Duodenal mucosa (tissue), 2 donors: ENCODE data around the gene BCAP31.

ENCODE experiments used
- H3K27ac ChIP-seq: one replicate; pipeline ENCODE4 v1.7.0; 2013; ENCODE audit warnings: low read depth, low read length
- H3K27me3 ChIP-seq, 2 donors: one replicate each; pipeline ENCODE4 v1.7.0; 2013; ENCODE audit warnings: low read length in 2 of 2, control low read depth in 1 of 2; ENCODE audit not compliant: insufficient read depth in 2 of 2, control insufficient read depth in 1 of 2
- H3K36me3 ChIP-seq, 2 donors: one replicate each; pipeline ENCODE4 v1.7.0; 2013; ENCODE audit warnings: low read length in 2 of 2, control low read depth in 1 of 2; ENCODE audit not compliant: insufficient read depth in 2 of 2, control insufficient read depth in 1 of 2
- H3K4me1 ChIP-seq, 2 donors: one replicate each; pipeline ENCODE4 v1.7.0; 2013; ENCODE audit warnings: low read length in 2 of 2, control low read depth in 1 of 2; ENCODE audit not compliant: insufficient read depth in 2 of 2, control insufficient read depth in 1 of 2
- H3K4me3 ChIP-seq, 2 donors: one replicate each; pipeline ENCODE4 v1.7.0; 2013; ENCODE audit warnings: low read length in 2 of 2, low read depth in 1 of 2
- H3K9ac ChIP-seq, 2 donors: one replicate each; pipeline ENCODE4 v1.7.0; 2013; ENCODE audit warnings: low read length in 2 of 2, low read depth in 1 of 2
- H3K9me3 ChIP-seq, 2 donors: one replicate each; pipeline ENCODE4 v1.7.0; 2013; ENCODE audit warnings: low read length in 2 of 2, control low read depth in 1 of 2; ENCODE audit not compliant: control insufficient read depth in 1 of 2

The BCAP31 gene

DNA sequence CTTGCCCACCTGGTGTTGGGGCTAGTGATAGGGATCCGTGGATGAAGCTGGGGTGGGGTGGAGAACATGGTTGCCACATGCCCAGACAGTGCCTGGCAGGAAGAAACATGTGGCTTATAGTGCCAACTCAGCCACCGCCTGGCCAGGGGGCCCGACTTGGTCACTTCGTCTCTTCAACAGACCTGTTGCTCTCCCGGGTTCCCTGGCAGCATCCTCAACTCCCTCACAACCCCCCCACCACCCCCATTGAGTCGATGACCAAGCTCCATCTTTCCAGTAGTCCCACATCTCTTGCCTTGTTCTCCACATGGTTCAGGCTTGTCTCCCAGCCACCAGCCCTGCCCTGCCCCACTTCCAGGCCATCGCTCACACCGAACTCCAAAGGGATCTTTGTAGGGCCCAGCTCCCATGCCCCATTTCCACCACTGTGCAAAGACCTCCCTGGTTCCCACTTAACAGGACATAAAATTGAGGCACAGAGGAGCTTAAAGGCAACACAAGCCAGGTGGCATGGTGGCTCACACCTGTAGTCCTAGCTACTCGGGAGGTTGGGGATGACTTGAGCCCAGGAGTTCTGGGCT, 58.4 kb downstream of the BCAP31 start:
- no peaks in the 10 kb centered on the region for H3K4me1 ChIP-seq
- no peaks in the 10 kb centered on the region for H3K36me3 ChIP-seq
- H3K27me3 ChIP-seq, result peaks cover 3 to 4% of the 10 kb centered on the region in 2 donors
- no peak overlapping the region for H3K4me3 ChIP-seq
- no peak overlapping the region for H3K27ac ChIP-seq
- no peak overlapping the region for H3K9ac ChIP-seq
- no peaks in the 10 kb centered on the region for H3K9me3 ChIP-seq

DNA sequence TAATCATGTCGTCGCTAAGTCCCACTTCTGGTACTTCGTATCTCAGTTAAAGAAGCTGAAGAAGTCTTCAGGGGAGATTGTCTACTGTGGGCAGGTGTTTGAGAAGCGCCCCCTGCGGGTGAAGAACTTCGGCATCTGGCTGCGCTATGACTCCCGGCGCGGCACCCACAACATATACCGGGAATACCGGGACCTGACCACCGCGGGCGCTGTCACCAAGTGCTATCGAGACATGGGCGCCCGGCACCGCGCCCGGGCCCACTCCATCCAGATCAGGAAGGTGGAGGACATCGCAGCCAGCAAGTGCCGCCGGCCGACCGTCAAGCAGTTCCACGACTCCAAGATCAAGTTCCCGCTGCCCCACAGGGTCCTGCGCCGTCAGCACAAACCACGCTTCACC, 61.9 kb downstream of the BCAP31 start:
- Histone ChIP-seq H3K9me3 (no peaks in the 10 kb centered on the region), H3K27ac (no peak overlapping the region), H3K4me3 (no peak overlapping the region), H3K9ac (no peak overlapping the region), H3K27me3 (peaks cover 0 to 4% of the 10 kb centered on the region in 2 donors), H3K4me1 (no peaks in the 10 kb centered on the region), H3K36me3 (no peaks in the 10 kb centered on the region)

DNA sequence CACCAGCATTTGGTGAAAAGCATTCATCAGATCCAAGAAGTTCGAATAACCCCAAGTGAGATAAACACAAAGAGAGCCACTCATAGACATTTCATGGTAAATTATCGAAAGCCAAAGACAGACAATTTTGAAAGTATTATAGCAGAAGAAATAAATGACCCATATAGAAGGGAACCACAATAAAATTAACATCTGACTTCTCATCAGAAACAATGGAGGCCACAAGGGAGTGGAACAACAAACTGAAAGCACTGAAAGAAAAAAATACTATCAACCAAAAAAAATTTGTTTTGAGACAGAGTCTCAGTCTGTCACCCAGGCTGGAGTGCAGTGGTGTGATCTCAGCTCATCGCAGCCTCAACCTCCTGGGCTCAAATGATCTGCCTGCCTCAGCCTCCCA, 64.9 kb downstream of the BCAP31 start:
- H3K27ac ChIP-seq, result no peak overlapping the region
- H3K9me3 ChIP-seq, result no peaks in the 10 kb centered on the region
- no peaks in the 10 kb centered on the region for H3K36me3 ChIP-seq
- no peak overlapping the region for H3K4me3 ChIP-seq
- no peaks in the 10 kb centered on the region for H3K4me1 ChIP-seq
- H3K9ac ChIP-seq, result no peak overlapping the region
- peaks cover 0 to 4% of the 10 kb centered on the region in 2 donors for H3K27me3 ChIP-seq

DNA sequence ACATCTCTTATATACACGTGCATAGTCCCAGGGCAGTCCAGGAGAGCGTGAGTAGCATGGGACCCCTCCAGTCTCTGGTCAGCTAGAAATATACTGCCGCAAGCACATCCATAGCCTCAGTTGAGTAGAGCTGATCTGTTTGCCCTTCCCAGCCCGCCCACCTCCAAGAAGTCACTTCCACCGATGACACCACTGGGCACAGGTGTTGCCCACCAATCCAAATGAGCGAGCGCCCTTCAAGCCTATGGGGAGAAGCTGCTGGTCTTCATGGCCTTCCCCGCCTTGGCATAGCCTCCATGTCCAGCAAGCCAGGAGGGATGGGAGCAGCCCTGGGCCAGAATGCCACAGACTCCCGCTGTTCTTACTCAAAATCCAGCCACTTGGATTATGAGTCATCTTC, 67.0 kb downstream of the BCAP31 start:
- H3K4me1 ChIP-seq, result no peaks in the 10 kb centered on the region
- peaks cover 0 to 4% of the 10 kb centered on the region in 2 donors for H3K27me3 ChIP-seq
- no peaks in the 10 kb centered on the region for H3K9me3 ChIP-seq
- H3K36me3 ChIP-seq, result no peaks in the 10 kb centered on the region
- H3K9ac ChIP-seq, result no peak overlapping the region
- H3K4me3 ChIP-seq, result no peak overlapping the region
- H3K27ac ChIP-seq, result no peak overlapping the region

DNA sequence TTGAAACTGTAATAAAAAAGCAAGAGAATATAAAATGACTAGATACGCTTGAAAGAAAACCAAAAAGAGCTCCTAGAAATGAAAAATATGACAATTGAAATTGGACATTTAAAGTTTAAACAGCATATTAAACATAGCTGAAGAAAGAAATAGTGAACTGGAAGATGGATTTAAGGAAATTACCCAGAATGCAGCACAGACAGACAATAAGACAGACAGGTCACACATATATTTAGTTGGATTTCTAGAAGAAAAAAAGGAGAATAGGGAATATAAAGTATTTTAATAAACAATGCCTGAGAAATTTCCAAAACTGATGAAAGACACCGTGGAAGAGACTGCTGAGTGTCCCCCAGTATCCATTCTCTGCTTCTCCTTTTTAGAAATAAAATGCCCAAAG, 70.6 kb downstream of the BCAP31 start:
- H3K36me3 ChIP-seq, result no peaks in the 10 kb centered on the region
- H3K9ac ChIP-seq, result no peak overlapping the region
- peaks cover 0 to 6% of the 10 kb centered on the region in 2 donors for H3K27me3 ChIP-seq
- H3K27ac ChIP-seq, result no peak overlapping the region
- H3K4me1 ChIP-seq, result no peaks in the 10 kb centered on the region
- H3K9me3 ChIP-seq, result no peaks in the 10 kb centered on the region
- H3K4me3 ChIP-seq, result no peak overlapping the region

DNA sequence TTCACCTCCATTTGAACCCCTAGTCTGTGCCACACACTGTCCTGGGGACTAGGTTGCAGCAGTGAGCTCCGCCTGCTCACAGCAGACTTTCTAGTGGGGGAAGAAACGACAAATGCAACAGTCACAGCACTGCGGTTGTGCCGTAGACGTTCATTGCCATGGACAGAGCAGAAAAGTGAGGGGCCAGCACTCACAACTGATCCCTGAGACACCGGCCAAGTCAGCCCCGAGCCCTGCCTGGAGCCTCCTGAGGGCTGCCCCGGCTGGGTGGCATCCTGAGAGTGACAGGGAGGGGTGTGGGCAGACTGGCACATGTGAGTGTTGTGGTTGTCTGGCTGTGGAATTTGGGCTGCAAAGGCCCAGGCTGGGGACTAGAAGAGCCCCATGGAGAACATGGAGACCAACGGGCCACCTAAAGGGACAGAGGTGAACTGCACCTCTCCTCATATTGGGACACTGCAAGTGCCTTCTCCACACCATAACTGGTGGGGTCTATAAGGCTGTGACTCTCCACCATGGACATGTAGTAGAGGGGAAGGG, 72.6 kb downstream of the BCAP31 start:
- Histone ChIP-seq H3K27ac (no peak overlapping the region), H3K27me3 (peaks cover under 1 to 19% of the 10 kb centered on the region in 2 donors), H3K36me3 (no peaks in the 10 kb centered on the region), H3K4me3 (no peak overlapping the region), H3K9ac (no peak overlapping the region), H3K9me3 (no peaks in the 10 kb centered on the region), H3K4me1 (no peaks in the 10 kb centered on the region)

DNA sequence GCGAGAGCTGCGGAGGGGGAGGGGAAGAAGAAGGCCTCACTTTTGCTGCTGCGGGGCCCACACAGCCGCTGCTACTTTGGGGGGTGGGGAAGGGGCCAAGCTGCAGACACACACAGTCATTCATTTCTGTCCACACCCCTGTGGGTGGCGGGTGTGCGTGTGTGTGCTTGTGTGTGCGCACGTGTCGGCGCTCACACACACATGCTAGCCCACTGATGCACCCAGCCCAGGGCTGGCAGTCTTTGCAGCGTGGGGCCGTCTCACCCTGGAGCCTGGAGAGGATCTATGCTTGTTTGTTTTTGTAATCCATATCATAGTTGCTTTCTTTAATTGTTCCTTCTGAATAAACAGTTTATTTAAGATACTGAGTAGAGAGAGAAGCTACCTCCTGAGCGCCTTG, 73.2 kb downstream of the BCAP31 start:
- H3K27me3 ChIP-seq, result peaks cover 7 to 25% of the 10 kb centered on the region in 2 donors
- H3K9me3 ChIP-seq, result no peaks in the 10 kb centered on the region
- no peaks in the 10 kb centered on the region for H3K36me3 ChIP-seq
- no peak overlapping the region for H3K4me3 ChIP-seq
- H3K27ac ChIP-seq, result no peak overlapping the region
- H3K4me1 ChIP-seq, result no peaks in the 10 kb centered on the region
- no peak overlapping the region for H3K9ac ChIP-seq
